ENCODE data around the gene RAE1. TPM values are rescaled to one million over a fixed set of nuclear protein-coding genes. Genes with fewer than 3 reads are reported as not detected.

Gene RAE1
- total RNA-seq, 1 donor from 2014 or later = 36.6 TPM

- ATAC-seq (ENCODE audit: low read depth) = no peak
- intact Hi-C loops (cut with micrococcal nuclease) = no loop called here
- H3K4me3 Mint-ChIP-seq = no peak overlapping the region
- H3K4me1 Mint-ChIP-seq = no peaks in the 10 kb centered on the region
- no peak for TF ChIP-seq CTCF (IDR thresholded peaks at IDR 0.05)
- no peaks in the 10 kb centered on the region for H3K36me3 Mint-ChIP-seq (ENCODE audit: low read depth)
- DNase-seq = no peak
- H3K27ac Mint-ChIP-seq = no peak overlapping the region
- H3K27me3 Mint-ChIP-seq = peaks cover 32% of the 10 kb centered on the region
- no peaks in the 10 kb centered on the region for H3K9me3 Mint-ChIP-seq
- POLR2A ChIA-PET = no interaction called here
- CTCF ChIA-PET = no interaction called here
Observed at GRCh38 chr20:57326667-57327455, 24.2 kb upstream of the RAE1 start.

- peaks cover 30% of the 10 kb centered on the region for H3K27me3 Mint-ChIP-seq
- CTCF ChIA-PET = no interaction called here
- H3K4me3 Mint-ChIP-seq = no peak overlapping the region
- no peak for DNase-seq
- H3K9me3 Mint-ChIP-seq = no peaks in the 10 kb centered on the region
- TF ChIP-seq CTCF (IDR thresholded peaks at IDR 0.05) = no peak
- no peak overlapping the region for H3K27ac Mint-ChIP-seq
- no peaks in the 10 kb centered on the region for H3K36me3 Mint-ChIP-seq (ENCODE audit: low read depth)
- intact Hi-C loops (cut with micrococcal nuclease) = no loop called here
- H3K4me1 Mint-ChIP-seq = no peaks in the 10 kb centered on the region
- no peak for ATAC-seq (ENCODE audit: low read depth)
- POLR2A ChIA-PET = no interaction called here
Observed at GRCh38 chr20:57327820-57328219, 23.2 kb upstream of the RAE1 start.

GRCh38 chr20:57329608-57330221 is 21.3 kb upstream of the RAE1 start, which contains the start of gene SPO11:
TSS of gene SPO11 (plus strand) at chr20:57329803. CDS start at chr20:57329868, 65 bp downstream.
- DNase-seq (no peak), ATAC-seq (ENCODE audit: low read depth) (no peak)
- H3K4me3 Mint-ChIP-seq = no peak within 1 kb of the TSS
- peaks cover 26% of the 10 kb centered on the region for H3K27me3 Mint-ChIP-seq
- no peaks in the 10 kb centered on the region for H3K4me1 Mint-ChIP-seq
- H3K9me3 Mint-ChIP-seq = no peaks in the 10 kb centered on the region
- ChIA-PET CTCF (interaction anchor here (0.7 kb wide), 1 partner anchor 400 kb away, joined by 3 read pairs; no protein-coding TSS in a partner anchor), POLR2A (no interaction called here)
- no peak within 1 kb of the TSS for H3K27ac Mint-ChIP-seq
- H3K36me3 Mint-ChIP-seq (ENCODE audit: low read depth) = no peaks in the 10 kb centered on the region
- intact Hi-C loops (cut with micrococcal nuclease) = no loop called here
- TF ChIP-seq CTCF (IDR thresholded peaks at IDR 0.05) = no peak

GRCh38 chr20:57330998-57331397 is 20.1 kb upstream of the RAE1 start:
- DNase-seq (no peak), ATAC-seq (ENCODE audit: low read depth) (no peak)
- Mint-ChIP-seq H3K4me3 (no peak overlapping the region), H3K27ac (no peak overlapping the region), H3K4me1 (no peaks in the 10 kb centered on the region), H3K9me3 (no peaks in the 10 kb centered on the region), H3K36me3 (ENCODE audit: low read depth) (no peaks in the 10 kb centered on the region), H3K27me3 (peaks cover 27% of the 10 kb centered on the region)
- TF ChIP-seq CTCF (IDR thresholded peaks at IDR 0.05) = no peak
- intact Hi-C loops (cut with micrococcal nuclease) = no loop called here
- ChIA-PET POLR2A (no interaction called here), CTCF (no interaction called here)

All from activated B cell treated with CpG ODN at 0.5 μM for 24 hours (primary cell).